ENCODE results near the gene GAK. TPM values are rescaled to one million over a fixed set of nuclear protein-coding genes. Genes with fewer than 3 reads are reported as not detected.

Gene GAK
- polyA plus RNA-seq, 12 donors, result 21.9 to 63.2 (median 31.1) TPM; not detected in 1

GRCh38 chr4:872241-872981 is 59.7 kb downstream of the GAK start:
- DNase-seq, result no peak

GRCh38 chr4:871484-871883 is 60.6 kb downstream of the GAK start:
- DNase-seq, result no peak

GRCh38 chr4:870951-871350 is 61.2 kb downstream of the GAK start:
- DNase-seq, result no peak

DNA sequence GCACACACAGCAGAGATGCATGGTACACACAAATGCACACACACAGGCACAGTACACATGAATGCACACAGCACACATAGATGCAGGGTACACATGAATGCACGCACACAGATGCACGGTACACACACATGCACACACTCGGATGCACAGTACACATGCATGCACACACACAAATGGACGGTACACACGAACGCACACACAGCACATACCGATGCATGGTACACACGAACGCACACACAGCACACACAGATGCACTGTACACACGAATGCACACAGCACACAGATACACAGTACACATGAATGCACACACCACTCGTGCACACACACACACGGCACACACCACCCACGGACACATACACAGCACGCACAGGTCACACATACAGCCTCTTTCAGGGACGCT is 62.3 kb downstream of the GAK start:
- DNase-seq, result no peak

DNA sequence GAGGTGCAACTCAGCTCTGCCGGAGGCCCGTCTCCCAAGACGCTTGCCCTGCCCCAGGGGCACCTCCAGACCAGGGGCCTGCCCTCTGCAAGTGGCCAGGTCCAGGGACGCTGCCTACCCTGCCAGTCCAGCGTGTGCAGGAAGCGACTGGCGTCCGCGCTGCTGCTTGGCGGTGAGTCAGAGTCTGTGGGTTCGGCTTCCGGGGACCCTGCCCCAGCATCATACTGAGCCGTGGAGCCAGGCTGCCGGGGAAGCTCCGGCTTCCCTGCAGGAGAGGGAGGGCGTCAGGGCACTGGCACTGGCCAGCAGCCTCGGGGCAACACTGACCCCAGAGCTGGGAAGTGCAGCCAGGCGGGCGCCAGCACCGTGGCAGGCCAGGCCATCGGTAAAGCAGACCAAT is 63.7 kb downstream of the GAK start:
- no peak for DNase-seq

- no peak for DNase-seq
Observed at GRCh38 chr4:867526-868250, 64.4 kb downstream of the GAK start.

GRCh38 chr4:866761-867390 is 65.2 kb downstream of the GAK start:
- no peak for DNase-seq

DNA sequence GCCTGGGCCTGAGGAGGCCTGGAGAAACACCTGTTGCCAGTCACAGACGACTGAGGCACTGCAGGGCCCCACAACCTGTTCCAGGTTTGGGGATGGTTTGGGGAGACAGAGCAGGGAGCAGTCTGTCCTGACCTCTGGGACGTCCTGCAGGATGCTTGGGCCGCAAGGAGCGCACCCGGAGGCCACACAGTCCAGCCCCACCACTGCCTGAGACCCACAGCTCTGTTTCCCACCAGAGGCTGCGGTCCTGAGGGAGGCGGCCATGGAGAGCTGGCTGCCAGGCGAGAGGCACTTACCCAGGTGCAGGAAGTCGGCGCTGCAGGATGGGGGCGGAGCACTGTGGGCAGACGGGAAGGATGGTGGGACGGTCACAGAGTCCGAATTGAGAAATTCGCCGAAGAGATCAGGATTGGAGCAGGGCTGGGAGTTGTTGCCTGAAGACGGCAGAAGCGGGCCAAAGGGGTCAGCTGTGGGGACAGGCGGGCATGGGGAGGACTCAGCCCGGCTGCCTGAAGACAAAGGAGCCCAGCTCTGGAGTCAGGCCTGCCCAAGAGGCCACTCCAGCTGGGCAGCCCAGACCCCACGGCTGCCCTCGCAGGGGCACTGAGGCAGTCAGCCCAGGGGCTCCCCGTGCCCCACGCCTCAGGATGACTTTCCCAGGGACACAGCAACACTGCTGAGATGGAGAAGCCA is 65.9 kb downstream of the GAK start:
- DNase-seq, result no peak

DNA sequence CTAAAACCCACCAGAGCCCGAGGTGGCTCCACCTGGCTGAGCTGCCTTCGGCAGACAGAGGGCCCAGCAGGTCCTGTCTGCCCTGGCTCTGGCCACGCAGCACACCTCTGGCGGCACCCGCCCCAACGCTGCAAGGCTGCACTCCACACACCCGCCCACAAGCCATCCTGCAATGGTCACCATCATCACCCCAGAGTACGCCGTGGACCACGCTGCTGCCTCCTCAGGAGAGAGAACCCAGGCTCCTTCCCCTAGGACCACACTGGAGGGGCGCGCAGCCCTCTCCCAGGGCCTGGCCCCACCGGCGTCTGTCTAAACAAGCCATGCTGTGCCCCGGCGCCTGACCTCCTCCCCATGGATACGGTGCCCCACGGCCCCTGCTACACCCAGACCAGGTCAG is 66.5 kb downstream of the GAK start:
- DNase-seq, result no peak

GRCh38 chr4:865121-865465 is 67.0 kb downstream of the GAK start:
- DNase-seq, result no peak

DNA sequence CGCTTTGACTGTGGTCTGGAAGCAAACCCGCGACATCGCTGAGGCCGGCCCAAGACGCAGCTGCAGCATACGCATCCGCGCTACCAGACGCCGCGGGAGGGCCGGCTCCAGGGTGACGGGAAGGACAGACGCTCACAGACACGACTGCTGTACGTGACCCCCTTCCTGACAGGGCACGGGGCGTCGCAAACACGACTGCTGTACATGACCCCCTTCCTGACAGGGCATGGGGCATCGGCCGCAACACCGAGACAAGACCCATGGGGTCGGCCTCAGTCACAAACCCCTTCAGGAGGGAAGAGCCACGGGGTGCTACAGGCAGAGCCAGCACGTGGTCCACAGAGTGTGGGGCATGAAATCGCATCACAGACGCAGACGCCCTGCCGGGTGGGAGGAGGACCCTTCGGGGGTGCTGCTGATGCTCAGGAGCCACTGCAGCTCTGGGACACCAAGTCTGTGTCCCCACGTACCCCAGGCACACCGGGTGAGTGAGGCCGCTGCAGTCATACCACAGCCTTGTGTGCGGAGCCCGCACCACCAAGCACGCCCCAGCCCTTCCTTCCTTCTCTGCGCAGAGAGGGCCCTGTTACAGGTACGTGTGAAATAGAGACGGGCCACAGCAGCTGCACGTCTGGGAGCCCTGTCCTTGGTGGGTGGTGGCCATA is 67.5 kb downstream of the GAK start:
- no peak for DNase-seq

DNA sequence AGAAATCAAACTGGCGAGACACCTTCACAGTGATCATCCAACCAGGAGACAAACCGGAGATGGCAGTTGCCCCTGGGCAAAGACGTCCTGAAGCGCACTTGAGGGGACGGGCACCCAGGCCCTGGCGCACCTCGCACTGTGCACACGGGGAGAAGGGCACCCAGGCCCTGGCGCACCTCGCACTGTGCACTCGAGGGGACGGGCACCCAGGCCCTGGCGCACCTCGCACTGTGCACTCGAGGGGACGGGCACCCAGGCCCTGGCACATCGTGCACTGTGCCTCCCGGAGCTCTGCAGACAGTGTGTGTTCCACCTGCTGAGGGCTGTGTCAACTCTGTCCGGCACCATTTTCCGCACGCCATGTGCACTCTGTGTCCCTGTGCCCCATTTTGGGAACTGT is 71.6 kb downstream of the GAK start:
- no peak for DNase-seq

DNA sequence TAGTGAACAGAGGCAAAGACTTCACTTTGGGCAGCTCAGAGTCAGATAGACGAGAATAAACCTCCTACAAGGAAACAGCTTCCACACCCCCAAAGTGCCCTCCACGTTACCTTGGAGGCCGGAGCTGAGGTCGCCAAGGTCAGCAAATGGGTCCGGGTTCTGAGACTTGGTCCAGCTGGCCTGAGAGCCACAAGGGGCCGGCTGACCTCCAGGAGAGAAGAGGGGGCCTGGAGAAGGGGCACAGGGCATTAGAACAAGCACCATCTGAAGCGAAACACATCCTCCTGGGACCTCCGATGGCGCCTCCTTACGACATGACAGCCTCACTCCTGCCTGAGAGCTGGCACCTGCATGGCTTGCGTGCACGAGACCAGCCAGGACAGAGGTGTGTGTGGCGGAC is 72.6 kb downstream of the GAK start:
- DNase-seq, result no peak

- no peak for DNase-seq
Observed at GRCh38 chr4:858831-859451, 73.2 kb downstream of the GAK start.

- no peak for DNase-seq
Observed at GRCh38 chr4:858041-858481, 74.1 kb downstream of the GAK start.

- no peak for DNase-seq
Observed at GRCh38 chr4:857461-857860, 74.7 kb downstream of the GAK start.

- no peak for DNase-seq
Observed at GRCh38 chr4:856225-856901, 75.8 kb downstream of the GAK start.

DNA sequence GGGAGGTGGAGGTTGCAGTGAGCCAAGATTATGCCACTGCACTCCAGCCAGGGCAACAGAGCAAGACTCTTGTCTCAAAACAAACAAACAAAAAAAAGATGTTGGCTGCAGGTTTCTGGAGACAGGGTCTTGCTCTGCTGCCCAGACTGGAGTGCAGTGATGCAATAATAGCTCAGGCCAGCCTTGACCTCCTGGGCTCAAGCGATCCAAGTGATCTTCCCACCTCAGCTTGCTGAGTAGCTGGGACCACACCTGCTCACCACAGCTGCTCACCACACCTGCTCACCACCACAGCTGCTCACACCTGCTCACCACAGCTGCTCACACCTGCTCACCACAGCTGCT is 76.3 kb downstream of the GAK start:
- DNase-seq, result no peak

DNA sequence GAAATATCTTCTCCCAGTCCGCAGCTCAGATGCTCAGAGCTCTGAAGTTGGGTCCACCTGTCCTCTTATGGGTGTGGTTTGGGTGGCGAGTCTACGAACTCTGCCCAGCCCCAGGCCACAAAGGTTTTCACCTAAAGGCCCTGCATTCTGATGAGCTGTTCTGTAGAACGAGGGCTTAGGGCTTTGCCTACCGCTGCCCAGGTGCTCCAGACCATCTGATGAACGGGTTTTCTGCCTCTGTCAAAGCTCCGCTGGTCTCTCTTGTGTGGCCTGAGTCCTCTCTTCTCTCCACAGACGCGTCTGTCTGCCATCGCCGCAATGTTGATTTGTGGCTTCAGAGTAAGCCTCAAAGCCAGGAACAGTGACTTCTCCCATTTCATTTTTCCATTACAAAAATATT is 77.8 kb downstream of the GAK start:
- DNase-seq, result no peak

DNA sequence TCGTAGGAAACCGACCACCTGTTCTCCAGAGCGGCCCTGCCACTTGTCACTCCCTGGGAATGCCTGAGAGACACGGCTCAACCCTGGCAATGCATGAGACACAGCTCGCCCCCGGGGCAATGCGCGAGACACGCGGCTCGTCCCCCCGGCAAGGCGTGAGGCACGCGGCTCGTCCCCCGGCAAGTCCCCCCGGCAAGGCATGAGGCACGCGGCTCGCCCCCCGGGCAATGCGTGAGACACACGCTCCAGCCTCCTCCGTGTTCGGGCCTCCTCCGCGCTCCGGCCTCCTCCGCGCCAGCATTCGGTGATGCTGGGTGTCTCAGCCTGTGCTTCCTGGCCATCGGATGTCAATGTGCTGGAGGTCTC is 78.7 kb downstream of the GAK start:
- DNase-seq, result no peak

All from muscle of arm (tissue), 12 donors.